Smooth muscle cell (in vitro differentiated cells): ENCODE data around the gene OVCA2. TPM values are rescaled to one million over a fixed set of nuclear protein-coding genes. Genes with fewer than 3 reads are reported as not detected.

Experiments
- DNase-seq: peaks from one replicate; lab custom pipeline; 2025; ENCODE audit not compliant: unreplicated experiment; lab: John Stamatoyannopoulos, UW
- H2AFZ ChIP-seq: fragments of 200-600 bp; sonication (generic); 2 replicates; pipeline ENCODE4 v1.6.0; 2016; ENCODE audit warnings: antibody characterized with exemption, low read depth, mild to moderate bottlenecking
- H3F3A ChIP-seq: fragments of 200-600 bp; sonication (generic); 2 replicates; pipeline ENCODE4 v1.6.0; 2017; ENCODE audit warnings: antibody characterized with exemption, low read depth
- H3K27ac ChIP-seq: fragments of 200-600 bp; sonication (generic); 2 replicates; pipeline ENCODE4 v1.5.1; 2016; ENCODE audit warnings: low read depth, mild to moderate bottlenecking
- H3K27me3 ChIP-seq: fragments of 200-600 bp; sonication (generic); 2 replicates; pipeline ENCODE4 v1.6.1; 2016; ENCODE audit warnings: low read depth, mild to moderate bottlenecking
- H3K36me3 ChIP-seq: fragments of 200-600 bp; sonication (generic); 2 replicates; pipeline ENCODE4 v1.5.1; 2016; ENCODE audit warnings: low read depth
- H3K4me1 ChIP-seq: fragments of 200-600 bp; sonication (generic); 2 replicates; pipeline ENCODE4 v1.5.1; 2016; ENCODE audit warnings: low read depth
- H3K4me2 ChIP-seq: fragments of 200-600 bp; sonication (generic); 2 replicates; pipeline ENCODE4 v1.6.0; 2016; ENCODE audit warnings: mild to moderate bottlenecking
- H3K4me3 ChIP-seq: fragments of 200-600 bp; sonication (generic); 2 replicates; pipeline ENCODE4 v1.5.1; 2016; ENCODE audit warnings: mild to moderate bottlenecking
- H3K79me2 ChIP-seq: fragments of 200-600 bp; sonication (generic); 2 replicates; pipeline ENCODE4 v1.6.0; 2016; ENCODE audit warnings: low read depth, mild to moderate bottlenecking
- H3K9ac ChIP-seq: fragments of 200-600 bp; sonication (generic); 2 replicates; pipeline ENCODE4 v1.6.0; 2016; ENCODE audit warnings: low read depth
- H3K9me3 ChIP-seq: fragments of 200-600 bp; sonication (generic); replicated peaks from 2 replicates; pipeline ENCODE4 v1.5.1; 2016; ENCODE audit warnings: low read depth
- H4K20me1 ChIP-seq: fragments of 200-600 bp; sonication (generic); 2 replicates; pipeline ENCODE4 v1.6.0; 2016; ENCODE audit warnings: low read depth
- WGBS: methylation state at CpG from one replicate; pipeline ENCODE4 v1.1.7; 2016; ENCODE audit warnings: low lambda C conversion rate; 5-methylcytosine and 5-hydroxymethylcytosine counted together
- polyA plus RNA-seq: library from polyadenylated mRNA; unstranded; fragments of >200 nt; fragmentation: Nextera tagmentation; extraction: Ambion mirVana; gene quantifications from 2 replicates; pipeline ENCODE4 v1.2.1, GENCODE V29; 2016
- total RNA-seq: library from RNA; depleted of rRNA; stranded (reverse); fragments of >200 nt; gene quantifications from 2 replicates; pipeline ENCODE4 v1.2.3, GENCODE V29; 2014
- TF ChIP-seq, protein P1 (sequence below): fragments of 200-600 bp; sonication (generic); IDR thresholded peaks from 2 replicates; pipeline ENCODE4 v1.5.1; 2017; ENCODE audit warnings: borderline replicate concordance, mild to moderate bottlenecking, antibody characterized with exemption; ENCODE audit not compliant: insufficient read depth, poor library complexity, severe bottlenecking

OVCA2 gene
- total and polyA plus RNA-seq, 2 experiments from 2014 or later: 46.7 to 47.6 TPM

DNA sequence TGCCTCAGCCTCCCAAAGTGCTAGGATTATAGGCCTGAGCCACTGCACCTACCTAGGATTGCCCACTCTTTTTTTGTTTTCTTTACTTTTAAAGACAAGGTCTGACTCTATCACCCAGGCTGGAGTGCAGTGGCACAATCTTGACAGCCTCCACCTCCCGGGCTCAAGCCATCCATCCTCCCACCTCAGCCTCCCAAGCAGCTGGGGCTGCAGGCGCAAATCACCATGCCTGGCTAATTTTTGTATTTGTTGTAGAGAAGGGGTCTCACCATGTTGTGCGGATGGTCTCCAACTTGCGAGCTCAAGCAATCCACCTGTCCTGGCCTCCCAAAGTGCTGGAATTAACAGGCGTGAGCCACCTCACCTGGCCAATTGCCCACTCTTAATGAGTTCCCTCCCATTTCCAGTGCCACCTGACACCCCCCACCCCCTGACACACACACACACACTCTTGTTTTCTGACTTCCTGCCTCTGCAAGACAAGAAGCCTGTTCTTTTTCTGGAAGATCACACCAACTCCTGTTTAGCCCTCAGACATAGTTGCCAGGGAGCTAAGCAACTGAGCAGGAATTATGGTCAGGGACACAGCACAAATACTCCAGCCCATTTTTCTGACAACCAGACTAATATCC is 2.6 kb downstream of the OVCA2 start:
- TF ChIP-seq, protein P1, sequence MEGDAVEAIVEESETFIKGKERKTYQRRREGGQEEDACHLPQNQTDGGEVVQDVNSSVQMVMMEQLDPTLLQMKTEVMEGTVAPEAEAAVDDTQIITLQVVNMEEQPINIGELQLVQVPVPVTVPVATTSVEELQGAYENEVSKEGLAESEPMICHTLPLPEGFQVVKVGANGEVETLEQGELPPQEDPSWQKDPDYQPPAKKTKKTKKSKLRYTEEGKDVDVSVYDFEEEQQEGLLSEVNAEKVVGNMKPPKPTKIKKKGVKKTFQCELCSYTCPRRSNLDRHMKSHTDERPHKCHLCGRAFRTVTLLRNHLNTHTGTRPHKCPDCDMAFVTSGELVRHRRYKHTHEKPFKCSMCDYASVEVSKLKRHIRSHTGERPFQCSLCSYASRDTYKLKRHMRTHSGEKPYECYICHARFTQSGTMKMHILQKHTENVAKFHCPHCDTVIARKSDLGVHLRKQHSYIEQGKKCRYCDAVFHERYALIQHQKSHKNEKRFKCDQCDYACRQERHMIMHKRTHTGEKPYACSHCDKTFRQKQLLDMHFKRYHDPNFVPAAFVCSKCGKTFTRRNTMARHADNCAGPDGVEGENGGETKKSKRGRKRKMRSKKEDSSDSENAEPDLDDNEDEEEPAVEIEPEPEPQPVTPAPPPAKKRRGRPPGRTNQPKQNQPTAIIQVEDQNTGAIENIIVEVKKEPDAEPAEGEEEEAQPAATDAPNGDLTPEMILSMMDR: no peak
- H3K27me3 ChIP-seq: no peaks in the 10 kb centered on the region
- DNase-seq: no peak
- no peaks in the 10 kb centered on the region for H3K9me3 ChIP-seq
- no peaks in the 10 kb centered on the region for H4K20me1 ChIP-seq
- no peak overlapping the region for H3K4me3 ChIP-seq
- no peak overlapping the region for H2AFZ ChIP-seq
- H3K79me2 ChIP-seq: peaks cover 21% of the 10 kb centered on the region
- 98% methylated on average over 5 of the region's 5 CpGs for WGBS
- peaks cover 12% of the 10 kb centered on the region for H3K4me1 ChIP-seq
- peaks cover 12% of the 10 kb centered on the region for H3F3A ChIP-seq
- H3K4me2 ChIP-seq: no peak overlapping the region
- H3K36me3 ChIP-seq: no peaks in the 10 kb centered on the region
- H3K27ac ChIP-seq: peak overlapping the region; percentile 86
- no peak overlapping the region for H3K9ac ChIP-seq

DNA sequence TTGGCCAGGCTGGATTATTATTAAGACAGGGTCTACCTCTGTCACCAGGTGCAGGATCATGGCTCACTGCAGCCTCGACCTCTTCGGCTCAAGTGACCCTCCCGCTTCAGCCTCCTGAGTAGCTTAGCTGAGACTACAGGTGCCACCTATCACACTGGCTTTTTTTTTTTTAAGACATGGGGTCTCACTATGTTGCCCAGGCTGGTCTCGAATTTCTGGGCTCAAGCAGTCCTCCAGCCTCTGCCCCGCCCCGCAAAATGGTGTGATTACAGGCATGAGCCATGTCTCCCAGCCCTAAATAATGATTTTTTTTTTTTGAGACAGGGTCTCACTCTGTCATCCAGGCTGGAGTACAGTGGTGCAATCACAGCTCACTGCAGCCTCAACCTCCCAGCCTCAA is 5.8 kb downstream of the OVCA2 start:
- TF ChIP-seq, protein P1: no peak
- Histone ChIP-seq H3K36me3 (no peaks in the 10 kb centered on the region), H3K9ac (no peak overlapping the region), H3K4me1 (peaks cover 18% of the 10 kb centered on the region), H3K79me2 (peaks cover 17% of the 10 kb centered on the region), H3K27me3 (peaks cover 13% of the 10 kb centered on the region), H3K4me3 (no peak overlapping the region), H2AFZ (no peak overlapping the region), H4K20me1 (no peaks in the 10 kb centered on the region), H3K4me2 (no peak overlapping the region), H3F3A (peaks cover 12% of the 10 kb centered on the region), H3K9me3 (no peaks in the 10 kb centered on the region), H3K27ac (no peak overlapping the region)
- no peak for DNase-seq
- WGBS: 94% methylated on average over 6 of the region's 6 CpGs

DNA sequence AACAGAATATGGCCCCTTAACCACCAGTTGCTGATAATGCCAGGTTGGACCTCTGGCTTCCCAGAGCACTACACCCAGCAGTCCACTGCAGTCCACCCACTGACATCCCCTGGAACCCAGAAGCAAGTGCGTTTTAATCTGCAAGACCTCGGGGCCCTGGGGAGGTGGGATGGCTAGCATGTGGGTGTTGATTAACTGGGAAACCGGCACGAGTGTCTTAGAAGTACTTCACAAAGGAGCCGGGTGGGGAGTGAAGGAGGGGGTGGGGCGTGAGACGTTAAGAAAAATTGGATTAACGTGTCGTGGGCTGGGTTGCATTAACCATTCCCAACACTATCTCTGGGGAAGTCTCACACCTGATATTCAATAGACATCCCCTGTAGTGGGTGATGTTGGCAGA is 7.0 kb downstream of the OVCA2 start:
- Histone ChIP-seq H3K4me3 (peak overlapping the region; percentile 61), H3K79me2 (peaks cover 12% of the 10 kb centered on the region), H3K4me1 (peaks cover 14% of the 10 kb centered on the region), H3K27me3 (peaks cover 13% of the 10 kb centered on the region), H3K36me3 (no peaks in the 10 kb centered on the region), H3K9ac (no peak overlapping the region), H4K20me1 (no peaks in the 10 kb centered on the region), H3K9me3 (no peaks in the 10 kb centered on the region), H2AFZ (no peak overlapping the region), H3K4me2 (peak overlapping the region; percentile 91), H3F3A (peaks cover 6% of the 10 kb centered on the region), H3K27ac (peak overlapping the region; percentile 49)
- no peak for DNase-seq
- TF ChIP-seq, protein P1: no peak
- 59% methylated on average over 9 of the region's 9 CpGs for WGBS
